HG03342 (cell line): ENCODE measurements around the gene CFAP221.

Experiments used
- ATAC-seq: cut with Tn5 transposase; IDR thresholded peaks from one replicate; pipeline ENCODE4 v1.9.1; 2021; ENCODE audit warnings: mild to moderate bottlenecking, moderate library complexity; ENCODE audit not compliant: unreplicated experiment

CFAP221 gene

DNA sequence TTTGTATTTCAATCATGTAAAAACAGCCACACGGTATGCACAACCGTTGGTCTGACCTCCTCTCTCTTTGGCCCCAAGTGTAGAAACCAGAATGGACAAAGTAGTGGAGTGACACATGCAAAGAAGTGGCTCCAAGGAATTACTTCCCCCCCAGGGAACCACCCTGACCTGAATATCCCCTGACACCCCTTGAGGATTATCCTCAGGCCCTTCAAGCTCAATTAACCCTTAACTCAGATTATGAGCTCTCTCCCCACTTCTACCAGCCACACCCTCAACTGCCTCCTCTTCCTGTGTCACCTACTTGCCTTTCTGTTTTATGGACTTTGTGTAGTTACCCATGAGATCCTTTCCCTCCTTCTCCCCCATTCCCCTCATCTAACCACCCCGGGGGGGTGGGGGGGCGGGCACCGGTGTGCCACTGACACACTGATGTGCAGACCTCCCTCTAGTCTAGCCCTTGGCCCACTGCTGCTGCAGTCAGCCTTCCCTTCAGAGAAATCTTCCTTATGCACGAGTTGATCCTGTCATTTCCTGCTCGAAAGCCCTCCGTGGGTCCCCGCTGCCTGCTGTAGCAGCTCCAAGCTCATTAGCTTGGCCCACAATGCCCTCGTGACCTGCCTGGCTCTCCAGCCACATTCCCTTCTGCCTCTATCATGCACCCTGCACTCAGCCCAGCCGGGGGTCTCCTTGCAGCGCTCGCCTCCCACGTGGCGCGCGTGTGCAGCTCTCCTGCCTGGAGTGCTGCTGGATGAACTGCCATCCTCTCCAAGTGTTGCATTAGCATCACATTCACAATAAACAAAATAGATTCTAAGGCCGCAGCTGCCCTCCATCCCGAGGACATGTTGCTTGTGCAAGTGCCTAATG, 94.7 kb downstream of the CFAP221 start:
- no peak for ATAC-seq

DNA sequence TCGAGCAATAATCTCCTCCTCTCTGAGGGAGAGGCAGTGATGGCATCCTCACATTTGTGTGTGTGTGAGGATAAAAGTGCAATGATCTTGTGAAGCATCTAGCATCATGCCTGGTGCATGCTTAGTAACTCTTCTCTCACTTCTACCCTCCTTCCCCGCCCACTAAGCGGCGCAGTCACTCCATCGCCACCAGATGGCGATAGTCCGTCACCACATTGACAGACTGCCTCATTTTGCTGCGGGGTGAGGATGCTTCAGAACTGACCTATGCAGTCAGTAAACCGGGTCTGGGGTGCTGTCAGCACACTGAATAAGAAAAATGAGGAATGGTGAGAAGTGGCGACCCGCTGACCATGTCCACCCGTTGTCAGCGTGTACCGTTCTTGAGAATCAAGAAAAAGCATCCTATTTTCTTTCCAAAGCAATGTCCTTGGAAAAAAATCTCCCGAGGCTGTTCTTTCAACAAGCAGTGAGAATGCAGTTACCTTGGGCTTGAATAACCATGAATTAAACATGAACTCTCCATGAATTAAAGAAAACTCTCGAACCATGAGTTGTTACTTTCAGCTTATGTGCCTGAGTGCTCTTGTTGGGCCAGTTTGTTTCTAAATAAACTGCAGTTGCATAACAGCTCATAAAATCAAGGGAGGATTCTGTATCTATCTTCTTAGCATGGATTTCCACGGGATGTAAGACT, 97.5 kb downstream of the CFAP221 start:
- ATAC-seq: peak; percentile 94

DNA sequence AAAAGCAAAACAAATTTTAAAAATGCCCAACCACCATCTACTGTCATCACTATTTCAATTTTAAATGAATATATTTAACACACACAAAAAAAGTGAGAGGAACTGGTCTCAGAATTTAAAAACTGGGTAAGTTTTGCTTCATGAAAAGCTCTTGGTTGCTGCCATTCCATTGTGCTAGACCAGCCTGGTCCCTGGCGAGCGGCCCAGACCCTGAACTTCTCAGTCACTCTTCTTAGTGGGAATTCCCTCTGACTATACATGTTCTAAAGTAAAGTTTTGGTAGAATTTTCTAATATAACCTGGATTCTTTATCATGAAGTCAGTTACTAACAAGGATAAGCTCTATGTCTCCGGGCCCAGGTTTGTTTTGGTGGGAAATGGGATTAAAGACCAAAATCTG, 99.9 kb downstream of the CFAP221 start:
- ATAC-seq: no peak

DNA sequence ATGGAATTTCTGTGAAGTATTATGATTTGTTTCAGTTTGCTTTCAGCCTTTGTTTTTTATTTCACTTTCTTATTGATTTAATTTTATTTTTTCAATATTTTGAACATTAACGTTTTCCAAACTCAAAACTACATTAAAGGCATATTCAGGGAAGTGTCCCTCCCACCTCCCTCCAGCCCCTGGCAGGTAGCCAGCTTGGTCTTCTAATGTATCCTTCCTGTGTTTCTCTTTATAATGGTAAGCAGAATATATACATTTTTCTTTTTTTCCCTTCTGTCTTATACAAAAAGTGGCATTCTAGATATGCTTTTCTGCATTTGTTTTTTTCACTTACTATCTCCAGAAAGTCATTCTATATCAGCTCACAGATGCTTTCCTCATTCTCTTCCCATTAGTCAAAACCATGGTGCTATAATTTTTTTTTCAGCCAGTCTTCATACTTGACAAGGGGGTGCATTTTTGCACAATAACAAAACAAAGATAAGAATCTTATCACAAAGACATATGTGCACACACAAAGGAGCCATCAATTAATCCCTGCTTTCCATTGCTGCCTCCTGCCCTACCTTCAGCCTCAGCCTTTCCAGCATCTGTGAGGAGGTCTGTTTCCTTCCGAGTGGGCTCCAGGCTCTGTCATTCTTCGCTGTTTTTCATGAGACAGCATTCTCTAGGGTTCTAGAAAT, 101.1 kb downstream of the CFAP221 start:
- ATAC-seq: no peak

- ATAC-seq: no peak
Measured at GRCh38 chr2:119646149-119646548, 101.9 kb downstream of the CFAP221 start.

GRCh38 chr2:119647440-119648169, 103.4 kb downstream of the CFAP221 start:
- peak; percentile 86 for ATAC-seq

DNA sequence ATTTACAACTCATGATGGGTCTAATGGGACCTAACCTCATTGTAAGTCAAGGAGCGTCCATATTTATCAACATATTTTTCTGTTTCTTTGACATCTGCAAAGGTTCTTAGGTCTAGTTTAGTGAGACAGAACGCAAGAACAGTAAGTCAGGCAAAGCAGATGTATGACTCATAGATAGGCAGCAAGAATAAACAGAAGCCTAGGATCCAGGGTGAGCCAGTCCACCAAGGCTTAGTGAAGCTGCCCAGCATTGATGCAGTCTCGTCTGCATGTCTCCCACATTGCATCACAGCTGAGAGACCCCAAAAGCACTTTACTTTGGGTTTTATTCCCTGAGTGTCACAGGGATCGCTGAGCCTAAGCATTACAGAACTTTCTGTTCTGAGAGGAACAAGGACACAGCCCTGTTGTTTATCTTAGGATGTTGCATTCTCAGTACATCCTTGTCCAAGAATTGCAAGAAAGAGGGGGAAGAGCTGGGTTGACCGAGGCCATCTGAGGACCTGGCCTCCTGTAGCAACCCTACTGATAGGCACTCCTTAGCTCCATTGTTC, 105.2 kb downstream of the CFAP221 start:
- no peak for ATAC-seq

GRCh38 chr2:119650206-119650605, 106.0 kb downstream of the CFAP221 start:
- no peak for ATAC-seq

DNA sequence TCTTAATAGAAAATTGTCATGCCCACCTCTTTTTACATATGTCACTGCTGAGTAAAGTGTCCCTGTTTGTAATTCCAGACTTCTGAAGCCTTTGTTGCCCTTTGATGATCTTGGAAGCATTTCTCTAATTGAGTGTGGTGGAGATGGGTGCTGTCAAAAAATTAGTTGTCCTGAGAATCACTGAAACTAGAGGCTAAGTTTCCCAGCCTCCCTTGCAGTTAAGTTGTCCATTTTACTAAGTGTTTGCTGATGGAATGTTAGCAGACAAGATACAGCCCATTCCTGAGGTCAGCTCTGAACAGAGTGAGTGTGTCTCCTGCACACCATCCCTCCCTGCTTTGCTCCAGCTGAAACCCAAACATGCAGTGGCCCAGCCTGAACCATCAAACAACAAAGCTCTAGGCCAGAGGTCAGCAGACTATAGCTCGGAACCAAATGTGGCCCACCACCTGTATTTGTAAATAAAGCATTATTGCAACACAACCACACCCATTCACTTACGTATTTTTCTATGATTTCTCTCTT, 106.7 kb downstream of the CFAP221 start:
- ATAC-seq: no peak

GRCh38 chr2:119657466-119658145, 113.4 kb downstream of the CFAP221 start:
- no peak for ATAC-seq

GRCh38 chr2:119659601-119660342, 115.5 kb downstream of the CFAP221 start:
- no peak for ATAC-seq

GRCh38 chr2:119660343-119660658, 116.1 kb downstream of the CFAP221 start:
- ATAC-seq: no peak

GRCh38 chr2:119662297-119662696, 118.0 kb downstream of the CFAP221 start:
- ATAC-seq: no peak

DNA sequence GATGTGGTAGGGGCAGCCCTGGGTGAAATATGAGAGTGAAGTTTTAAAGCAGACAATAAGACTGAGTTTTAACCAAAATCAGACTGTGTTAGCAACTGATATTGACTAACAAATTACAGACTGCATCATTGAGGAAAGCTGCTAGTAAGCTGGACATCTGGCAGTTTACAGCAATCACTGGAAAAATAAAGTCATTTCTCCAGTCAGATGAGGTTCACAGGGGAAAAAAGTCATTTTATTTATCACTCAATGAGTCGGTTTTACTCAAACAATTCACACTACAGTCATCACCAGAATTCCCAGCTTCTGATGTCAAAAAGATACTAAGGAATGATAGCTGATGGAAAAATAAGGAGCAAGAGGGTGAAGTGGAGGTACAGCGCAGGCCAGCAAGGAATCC, 124.3 kb downstream of the CFAP221 start:
- ATAC-seq: no peak

GRCh38 chr2:119671016-119671415, 126.8 kb downstream of the CFAP221 start:
- ATAC-seq: no peak

DNA sequence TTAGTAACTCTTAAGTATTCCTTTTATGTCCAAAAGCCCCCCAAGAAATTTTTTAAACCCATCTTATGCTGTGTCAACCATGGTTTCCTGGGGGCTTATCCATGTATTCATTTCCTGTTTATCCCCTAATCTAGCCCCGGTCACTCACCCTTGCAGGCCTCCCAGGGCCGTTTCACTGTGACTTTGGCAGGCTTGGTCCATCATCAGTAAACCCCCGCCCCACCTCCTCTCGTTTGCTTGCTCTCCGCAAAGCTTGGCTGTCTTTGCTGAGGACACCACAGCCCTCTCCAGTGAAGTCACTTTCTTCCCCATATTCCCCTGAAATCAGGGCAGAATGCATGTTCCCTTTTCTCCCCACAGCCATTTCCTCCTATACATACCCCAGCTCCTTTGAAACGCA, 127.5 kb downstream of the CFAP221 start:
- ATAC-seq: no peak

- ATAC-seq: no peak
Measured at GRCh38 chr2:119672161-119672862, 128.1 kb downstream of the CFAP221 start.

GRCh38 chr2:119673796-119674195, 129.5 kb downstream of the CFAP221 start:
- no peak for ATAC-seq
